Measurements from ENCODE around the gene LCN10.

LCN10 gene

DNA sequence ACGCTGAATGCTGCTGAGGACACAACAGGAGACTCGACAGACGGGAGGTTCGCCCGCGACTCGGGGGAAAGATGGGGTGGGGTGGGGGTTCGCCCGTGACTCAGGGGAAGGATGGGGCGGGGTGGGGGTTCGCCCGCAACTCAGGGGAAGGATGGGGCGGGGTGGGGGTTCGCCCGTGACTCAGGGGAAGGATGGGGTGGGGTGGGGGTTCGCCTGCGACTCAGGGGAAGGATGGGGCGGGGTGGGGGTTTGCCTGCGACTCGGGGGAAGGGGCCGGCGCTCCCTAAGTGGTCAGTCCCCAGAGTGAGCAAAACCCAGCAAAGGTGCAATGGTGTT, 3.4 kb upstream of the LCN10 start:
- H3K4me3 ChIP-seq (ENCODE audit: low read depth, low read length) = no peak overlapping the region
- no peak for DNase-seq (ENCODE audit: low read depth)
- TF ChIP-seq MYC (IDR thresholded peaks at IDR 0.05; ENCODE audit: low read depth, low read length) (no peak), POLR2A (IDR thresholded peaks at IDR 0.05; ENCODE audit: extremely low read depth, insufficient read length) (no peak)
- TF ChIP-seq, protein P1, sequence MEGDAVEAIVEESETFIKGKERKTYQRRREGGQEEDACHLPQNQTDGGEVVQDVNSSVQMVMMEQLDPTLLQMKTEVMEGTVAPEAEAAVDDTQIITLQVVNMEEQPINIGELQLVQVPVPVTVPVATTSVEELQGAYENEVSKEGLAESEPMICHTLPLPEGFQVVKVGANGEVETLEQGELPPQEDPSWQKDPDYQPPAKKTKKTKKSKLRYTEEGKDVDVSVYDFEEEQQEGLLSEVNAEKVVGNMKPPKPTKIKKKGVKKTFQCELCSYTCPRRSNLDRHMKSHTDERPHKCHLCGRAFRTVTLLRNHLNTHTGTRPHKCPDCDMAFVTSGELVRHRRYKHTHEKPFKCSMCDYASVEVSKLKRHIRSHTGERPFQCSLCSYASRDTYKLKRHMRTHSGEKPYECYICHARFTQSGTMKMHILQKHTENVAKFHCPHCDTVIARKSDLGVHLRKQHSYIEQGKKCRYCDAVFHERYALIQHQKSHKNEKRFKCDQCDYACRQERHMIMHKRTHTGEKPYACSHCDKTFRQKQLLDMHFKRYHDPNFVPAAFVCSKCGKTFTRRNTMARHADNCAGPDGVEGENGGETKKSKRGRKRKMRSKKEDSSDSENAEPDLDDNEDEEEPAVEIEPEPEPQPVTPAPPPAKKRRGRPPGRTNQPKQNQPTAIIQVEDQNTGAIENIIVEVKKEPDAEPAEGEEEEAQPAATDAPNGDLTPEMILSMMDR (IDR thresholded peaks at IDR 0.05; ENCODE audit: low read depth, low read length) = no peak
- TF ChIP-seq, protein P2, sequence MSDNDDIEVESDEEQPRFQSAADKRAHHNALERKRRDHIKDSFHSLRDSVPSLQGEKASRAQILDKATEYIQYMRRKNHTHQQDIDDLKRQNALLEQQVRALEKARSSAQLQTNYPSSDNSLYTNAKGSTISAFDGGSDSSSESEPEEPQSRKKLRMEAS (IDR thresholded peaks at IDR 0.05; ENCODE audit: low read depth, low read length) = no peak

DNA sequence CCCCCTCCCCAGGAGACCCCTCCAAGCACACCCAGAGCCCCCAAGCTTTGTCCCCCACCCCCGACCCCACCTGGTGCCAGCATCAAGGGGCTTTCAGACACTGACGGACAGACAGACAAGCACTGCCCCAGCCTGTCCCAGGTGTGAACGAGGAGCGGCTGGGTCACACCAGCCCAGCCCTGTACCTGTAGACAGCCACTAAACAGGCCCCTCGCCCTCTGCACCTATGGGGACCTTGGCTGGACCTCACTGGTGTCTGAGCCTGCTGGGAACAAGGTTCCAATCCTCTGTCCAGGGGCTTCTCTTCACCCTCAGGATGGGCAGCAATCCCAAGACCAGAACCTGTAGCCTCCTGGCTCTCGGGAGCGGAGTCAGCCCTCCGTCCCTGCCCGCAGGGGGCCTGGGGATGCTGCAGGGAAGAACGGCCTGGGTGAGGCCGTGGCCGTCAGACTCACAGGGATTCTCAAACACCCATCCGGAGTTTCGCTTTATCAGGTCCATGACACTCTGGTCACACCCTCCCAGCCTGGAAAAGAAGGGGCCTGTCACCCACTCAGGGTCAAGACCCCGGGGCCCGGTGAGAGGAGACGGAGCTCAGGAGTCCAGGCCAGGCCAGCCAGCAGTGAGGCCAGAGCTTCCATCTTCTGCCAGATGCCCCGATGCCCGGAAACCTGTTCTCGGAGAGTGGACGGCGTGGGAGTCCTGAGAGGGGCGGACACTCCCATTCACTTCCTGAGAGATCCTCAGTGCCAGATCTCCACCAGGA, 2.8 kb upstream of the LCN10 start:
- H3K4me3 ChIP-seq (ENCODE audit: low read depth, low read length) = no peak overlapping the region
- DNase-seq (ENCODE audit: low read depth) = no peak
- TF ChIP-seq POLR2A (IDR thresholded peaks at IDR 0.05; ENCODE audit: extremely low read depth, insufficient read length) (no peak), MYC (IDR thresholded peaks at IDR 0.05; ENCODE audit: low read depth, low read length) (no peak)
- TF ChIP-seq, protein P1 (IDR thresholded peaks at IDR 0.05; ENCODE audit: low read depth, low read length) = no peak
- TF ChIP-seq, protein P2 (IDR thresholded peaks at IDR 0.05; ENCODE audit: low read depth, low read length) = no peak

DNA sequence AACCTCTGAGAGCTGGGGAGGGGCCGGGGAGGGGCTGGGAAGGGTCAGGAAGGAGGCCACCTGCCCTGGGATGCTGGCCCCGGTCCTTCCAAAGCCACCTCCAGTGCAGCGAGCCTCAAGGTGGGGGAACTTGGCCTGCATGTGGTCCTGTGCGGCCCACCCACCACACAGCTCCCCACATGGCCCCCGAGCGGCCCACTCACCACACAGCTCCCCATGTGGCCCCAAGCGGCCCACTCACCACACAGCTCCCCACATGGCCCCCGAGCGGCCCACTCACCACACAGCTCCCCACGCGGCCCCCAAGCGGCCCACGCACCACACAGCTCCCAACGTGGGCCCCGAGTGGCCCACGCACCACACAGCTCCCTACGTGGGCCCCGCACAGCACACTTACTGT, 2.0 kb upstream of the LCN10 start:
- no peak for TF ChIP-seq POLR2A (IDR thresholded peaks at IDR 0.05; ENCODE audit: extremely low read depth, insufficient read length)
- no peak for TF ChIP-seq MYC (IDR thresholded peaks at IDR 0.05; ENCODE audit: low read depth, low read length)
- no peak overlapping the region for H3K4me3 ChIP-seq (ENCODE audit: low read depth, low read length)

DNA sequence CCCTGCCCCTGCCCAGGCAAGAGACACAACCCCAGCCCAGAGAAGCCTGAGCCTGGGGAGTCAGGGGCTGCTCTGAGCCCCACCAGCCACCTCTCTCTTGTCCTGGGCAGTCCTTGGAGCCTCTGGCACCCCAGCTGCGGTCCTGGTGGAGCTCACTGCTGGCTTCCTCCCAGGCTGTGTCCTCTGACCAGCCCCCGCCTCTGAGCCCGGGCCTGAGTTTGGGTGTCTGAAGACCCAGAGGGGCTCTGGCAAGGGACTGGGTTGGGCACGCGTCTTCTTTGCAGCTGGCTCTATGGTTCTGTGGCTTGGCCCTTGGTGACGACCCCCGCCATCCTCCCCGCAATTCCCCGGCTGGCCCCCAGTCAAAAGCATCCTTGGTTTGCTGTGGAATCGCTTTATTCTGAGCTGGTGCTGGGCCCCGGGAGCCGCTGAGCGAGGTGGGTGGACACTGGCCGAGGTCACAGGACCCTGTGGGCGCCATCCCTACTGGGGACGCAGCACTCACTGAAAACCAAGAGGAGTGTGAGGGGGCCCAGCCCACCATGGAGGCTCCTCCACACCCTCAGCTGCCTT, 985 bp upstream of the LCN10 start:
- TF ChIP-seq, protein P1 (IDR thresholded peaks at IDR 0.05; ENCODE audit: low read depth, low read length) = no peak
- TF ChIP-seq, protein P2 (IDR thresholded peaks at IDR 0.05; ENCODE audit: low read depth, low read length) = no peak
- TF ChIP-seq MYC (IDR thresholded peaks at IDR 0.05; ENCODE audit: low read depth, low read length) (no peak), POLR2A (IDR thresholded peaks at IDR 0.05; ENCODE audit: extremely low read depth, insufficient read length) (no peak)
- DNase-seq (ENCODE audit: low read depth) = no peak
- no peak overlapping the region for H3K4me3 ChIP-seq (ENCODE audit: low read depth, low read length)

More for the DNA sequence above, 2.0 kb upstream of the LCN10 start:
- no peak for DNase-seq (ENCODE audit: low read depth)

DNA sequence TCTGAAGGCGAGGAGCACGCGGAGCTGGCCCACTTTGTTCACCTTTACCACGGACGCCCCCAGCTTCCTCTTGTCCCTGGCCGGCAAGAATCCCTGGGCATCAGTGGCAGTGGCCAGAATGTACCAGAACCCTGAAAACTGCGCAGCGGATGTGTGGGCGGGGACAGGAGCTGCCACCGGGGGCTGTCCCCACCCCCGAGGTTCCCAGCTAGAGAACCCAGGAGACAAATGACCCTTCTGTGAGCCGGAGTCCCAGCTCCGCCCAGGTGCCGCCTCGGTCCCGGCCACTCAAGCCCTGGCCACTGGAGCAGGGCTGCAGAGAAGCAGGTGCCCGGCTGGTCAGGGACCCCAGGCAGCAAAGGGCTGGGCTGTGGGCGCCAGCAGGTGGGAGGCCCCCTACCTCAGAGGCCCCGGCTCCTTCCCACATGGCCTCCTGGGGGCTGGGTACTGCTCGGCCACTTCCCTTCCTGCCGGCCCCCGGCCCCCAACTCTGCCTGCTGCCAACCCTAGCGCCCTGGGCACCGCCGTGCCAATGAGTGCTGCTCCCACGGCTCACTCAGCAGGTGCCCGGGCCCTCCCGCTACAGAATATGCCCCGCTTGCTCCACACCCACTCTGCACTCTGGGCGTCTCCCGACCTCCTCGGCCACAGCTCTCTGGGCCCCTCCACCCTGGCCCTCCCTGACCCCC, 713 bp downstream of the LCN10 start:
- TF ChIP-seq, protein P1 (IDR thresholded peaks at IDR 0.05; ENCODE audit: low read depth, low read length) = no peak
- TF ChIP-seq MYC (IDR thresholded peaks at IDR 0.05; ENCODE audit: low read depth, low read length) = no peak
- TF ChIP-seq, protein P2 (IDR thresholded peaks at IDR 0.05; ENCODE audit: low read depth, low read length) = no peak
- DNase-seq (ENCODE audit: low read depth) = no peak
- H3K4me3 ChIP-seq (ENCODE audit: low read depth, low read length) = no peak overlapping the region
